ENCODE measurements around the gene RCN2.

Gene RCN2

DNA sequence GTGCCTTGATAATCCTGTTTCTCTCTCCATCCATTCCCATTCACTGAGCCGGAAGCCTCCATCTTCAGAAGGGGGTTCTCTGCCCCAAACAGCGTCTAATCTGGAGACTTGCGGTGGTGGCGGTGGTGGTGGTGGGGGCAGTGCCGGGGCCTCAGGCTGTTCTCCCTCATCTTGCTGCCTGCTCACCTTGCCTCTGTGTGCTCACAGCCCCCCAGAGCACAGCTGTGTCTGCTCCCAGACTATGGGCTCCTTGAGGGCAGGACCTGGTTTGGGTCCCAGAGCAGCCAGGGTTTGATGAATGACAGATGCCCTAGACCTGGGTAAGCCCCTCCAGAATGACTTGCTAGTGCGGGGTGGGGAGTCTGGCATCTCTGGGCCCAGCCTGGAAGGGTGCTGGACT is 62.9 kb downstream of the RCN2 start:
- no peak for DNase-seq (ENCODE audit: low spot score)

DNA sequence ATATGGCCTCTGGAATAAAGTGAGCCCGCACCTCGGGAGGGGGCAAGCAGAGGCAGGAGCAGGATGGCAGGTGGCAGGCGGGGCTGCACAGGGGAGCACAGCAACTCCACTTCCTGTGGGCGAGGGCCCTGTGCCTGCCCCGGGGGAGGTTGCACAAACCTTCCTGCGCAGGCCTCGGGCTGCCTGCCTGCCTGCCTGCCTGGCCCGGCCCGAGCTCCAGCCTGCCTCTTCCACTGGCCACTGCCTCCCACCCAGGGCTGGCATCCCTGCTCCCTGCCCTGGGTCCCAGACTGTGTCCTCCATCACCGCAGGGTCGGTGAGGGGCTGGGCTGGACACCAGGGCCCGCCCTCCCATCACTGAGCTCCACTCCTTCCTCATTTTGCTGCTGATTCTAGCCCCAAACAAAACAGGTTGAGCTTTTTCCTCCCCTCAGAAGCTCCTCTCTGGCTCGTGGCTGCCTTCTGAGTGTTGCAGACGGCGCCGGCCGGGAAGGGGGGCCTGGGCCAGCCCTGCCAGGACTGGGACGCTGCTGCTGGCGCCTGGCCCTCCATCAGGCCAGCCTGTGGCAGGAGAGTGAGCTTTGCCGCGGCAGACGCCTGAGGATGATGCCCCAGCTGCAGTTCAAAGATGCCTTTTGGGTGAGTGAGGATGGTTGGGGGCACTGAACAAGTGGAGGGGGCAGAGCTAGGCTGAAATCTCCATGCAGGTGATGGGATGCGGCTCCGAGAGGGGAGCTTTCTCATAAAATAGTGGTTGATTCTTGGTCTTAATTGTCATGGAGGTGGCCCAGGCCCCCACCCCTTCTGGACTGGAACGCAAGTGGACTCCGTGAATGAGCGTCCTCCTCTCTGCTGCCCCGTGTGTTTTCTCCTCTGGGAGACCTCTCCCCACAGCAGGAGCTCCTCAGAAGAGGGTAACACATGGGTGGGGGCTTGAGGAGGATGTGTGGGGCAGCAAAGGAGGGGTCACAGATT is 63.7 kb downstream of the RCN2 start, which contains the start of gene PSTPIP1:
Gene PSTPIP1 (plus strand): TSS at position 156 of the 975 bp plus-strand sequence. CDS start 448 bp downstream, at position 604.
- DNase-seq (ENCODE audit: low spot score): peak; percentile 83

DNA sequence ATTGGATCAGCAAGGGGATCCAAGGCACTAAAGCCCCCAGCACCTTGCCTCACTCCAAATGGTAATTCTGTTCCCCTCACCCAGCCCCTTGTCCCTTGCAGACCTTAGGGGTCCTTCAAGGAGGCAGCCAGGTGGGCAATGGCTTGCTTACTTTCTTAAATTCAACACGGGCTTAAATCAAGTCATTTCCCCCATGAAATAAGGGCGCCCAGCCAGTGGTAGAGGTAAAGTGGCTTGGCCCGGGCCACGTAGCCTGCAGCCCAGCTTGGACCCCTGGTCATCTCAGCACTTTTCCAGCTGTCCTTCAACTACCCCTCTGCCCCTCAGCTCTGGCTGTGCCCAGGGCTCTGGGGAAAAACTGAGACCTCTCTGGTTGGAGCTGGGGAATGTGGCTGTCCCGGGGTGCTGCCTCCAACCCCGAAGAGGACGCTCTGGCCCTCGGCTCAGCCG is 64.6 kb downstream of the RCN2 start:
- no peak for DNase-seq (ENCODE audit: low spot score)

DNA sequence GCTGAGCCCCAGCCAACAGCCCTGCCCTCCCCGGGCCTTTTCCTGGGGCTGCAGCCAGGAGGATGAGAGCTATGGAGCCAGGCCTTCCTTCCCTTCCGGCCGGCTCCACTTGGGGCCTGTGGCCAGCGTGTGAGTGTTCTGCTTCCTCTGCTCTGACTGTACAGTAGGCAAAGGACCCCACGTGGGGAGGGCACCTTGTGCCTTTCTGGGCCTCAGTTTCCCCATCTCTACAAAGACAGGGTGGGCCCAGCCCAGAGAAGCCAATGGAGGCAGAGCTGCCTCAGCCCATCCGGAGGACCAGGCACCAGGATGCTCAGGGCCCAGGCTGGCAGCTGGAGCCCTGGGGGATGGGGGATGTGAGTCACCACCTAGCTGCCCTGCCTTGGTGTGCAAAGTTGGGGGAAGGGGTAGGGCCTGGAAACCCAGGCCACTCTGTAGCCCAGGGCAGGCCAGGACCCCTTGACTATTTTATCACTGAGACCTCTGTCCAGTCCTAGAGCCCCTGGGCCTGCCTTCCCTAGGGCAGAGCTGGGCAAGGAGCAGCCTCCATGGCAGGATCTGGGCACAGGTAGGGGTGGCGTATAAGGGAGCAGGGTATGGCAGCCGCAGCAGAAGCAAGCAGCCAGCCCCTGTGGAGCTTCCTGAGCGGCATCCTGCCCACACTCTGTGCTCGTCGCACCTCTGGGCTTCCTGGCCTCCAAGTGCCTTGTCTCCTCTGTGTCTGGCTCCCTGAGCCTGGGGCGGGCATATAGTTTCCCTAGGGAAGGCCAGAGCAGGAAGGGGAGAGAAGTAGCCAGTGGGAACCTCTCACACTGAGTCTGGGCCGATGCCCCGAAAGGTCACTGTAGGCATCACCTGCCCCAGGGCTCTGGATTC is 65.2 kb downstream of the RCN2 start:
- no peak for DNase-seq (ENCODE audit: low spot score)

DNA sequence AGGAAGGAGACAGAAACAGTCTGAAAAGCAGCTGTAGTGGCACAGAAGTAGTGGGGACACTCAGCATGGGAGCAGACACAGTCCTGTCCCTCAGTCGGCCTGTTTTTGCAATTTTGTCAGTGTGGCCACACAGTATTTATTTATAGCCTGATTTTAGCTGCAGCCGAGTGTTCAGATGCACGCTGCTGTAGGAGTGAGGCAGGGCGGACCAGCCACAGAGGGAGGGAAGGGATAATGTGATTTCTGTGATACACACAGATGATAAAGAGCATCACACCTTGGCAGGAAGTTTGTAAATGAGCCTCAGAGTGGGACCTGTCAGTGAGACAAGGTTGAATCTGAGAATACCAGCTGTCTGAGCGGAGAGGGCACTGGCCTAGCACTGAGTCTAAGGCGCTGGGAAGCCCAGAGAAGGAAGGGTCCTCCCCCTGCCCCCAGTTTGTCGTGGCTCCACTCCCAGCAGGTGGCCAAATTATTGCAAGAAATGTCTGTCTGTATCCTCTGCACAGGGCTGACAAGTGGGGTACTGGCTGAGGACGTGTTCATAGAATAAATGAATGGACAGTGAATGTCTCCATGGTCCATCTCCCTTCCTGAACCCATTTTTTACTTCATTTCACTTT is 67.2 kb downstream of the RCN2 start:
- DNase-seq (ENCODE audit: low spot score): no peak

DNA sequence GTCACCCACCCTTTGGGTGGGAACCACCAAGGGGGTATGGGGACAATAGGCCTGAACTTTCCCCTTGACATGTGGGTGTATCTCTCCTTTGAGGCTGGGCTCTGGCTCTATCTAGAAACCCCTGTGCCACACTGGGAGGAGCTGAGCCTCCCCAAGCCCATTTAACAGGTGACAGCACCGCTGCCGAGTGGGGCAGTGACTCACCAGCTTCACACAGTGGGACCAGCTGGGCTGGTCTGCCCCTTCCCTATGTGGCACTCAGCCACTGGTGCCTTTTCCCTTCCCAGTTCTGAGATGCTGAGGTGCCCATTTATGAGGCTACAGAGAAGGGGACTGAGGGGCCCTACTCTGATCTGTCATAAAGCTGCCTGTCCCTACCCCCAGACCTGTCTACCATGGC is 68.4 kb downstream of the RCN2 start:
- DNase-seq (ENCODE audit: low spot score): no peak

DNA sequence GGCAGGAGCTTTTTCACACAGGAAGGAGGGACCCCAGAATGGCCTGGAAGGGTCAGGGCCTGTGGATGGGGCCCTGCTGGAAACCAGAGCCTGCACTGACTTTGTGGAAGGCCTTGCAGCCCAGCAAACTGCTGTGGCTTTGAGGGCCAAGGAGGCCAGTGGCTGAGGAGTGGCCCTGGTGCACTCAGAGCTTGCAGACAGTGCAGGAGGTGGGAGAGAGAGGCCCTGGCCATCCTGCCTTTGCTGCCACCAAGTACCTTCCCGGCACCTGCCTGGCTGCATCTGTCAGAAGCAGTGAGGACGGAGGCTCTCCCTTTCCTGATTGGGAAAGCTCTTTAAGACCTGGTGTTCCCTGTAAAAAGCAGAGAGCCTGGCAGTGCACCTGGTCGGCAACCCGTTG is 69.8 kb downstream of the RCN2 start:
- no peak for DNase-seq (ENCODE audit: low spot score)

DNA sequence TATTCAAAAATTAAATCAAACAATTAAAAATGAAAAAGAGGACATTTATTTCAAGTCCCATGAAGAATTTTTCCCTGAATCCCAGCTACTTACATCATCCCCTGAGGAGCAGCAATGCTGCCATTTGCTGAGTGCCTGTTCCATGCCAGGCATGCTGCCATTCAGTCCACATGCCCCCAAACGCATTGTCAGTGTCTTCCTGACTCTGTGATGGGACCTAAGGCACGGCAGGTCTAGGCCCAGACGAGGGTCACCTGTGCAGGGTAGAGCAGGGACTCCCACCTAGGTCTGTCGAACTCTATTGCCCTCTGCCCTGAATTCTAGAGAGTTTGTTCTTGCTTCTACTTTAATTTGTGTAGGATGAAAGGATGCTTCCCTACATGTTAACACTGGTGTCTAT is 70.4 kb downstream of the RCN2 start:
- no peak for DNase-seq (ENCODE audit: low spot score)

DNA sequence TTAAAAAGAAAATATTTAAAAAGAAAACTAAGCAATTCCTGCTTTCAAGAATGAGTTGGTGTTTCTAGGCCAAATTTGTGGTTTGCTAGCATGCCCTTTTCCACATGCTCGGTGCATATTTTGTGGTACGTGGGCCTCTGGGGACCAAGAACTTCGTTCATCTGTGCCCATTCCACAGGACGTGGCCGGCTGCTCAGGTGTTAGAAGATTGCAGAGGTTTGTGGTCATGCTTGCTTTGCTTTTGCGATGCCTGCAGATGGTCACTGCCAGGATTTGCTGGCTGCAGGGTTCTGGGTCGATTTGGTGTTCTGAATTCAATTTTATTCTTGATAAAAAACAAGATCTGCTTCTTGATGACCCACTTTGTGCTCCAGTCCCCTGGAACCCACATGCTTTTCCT is 70.9 kb downstream of the RCN2 start:
- DNase-seq (ENCODE audit: low spot score): no peak

DNA sequence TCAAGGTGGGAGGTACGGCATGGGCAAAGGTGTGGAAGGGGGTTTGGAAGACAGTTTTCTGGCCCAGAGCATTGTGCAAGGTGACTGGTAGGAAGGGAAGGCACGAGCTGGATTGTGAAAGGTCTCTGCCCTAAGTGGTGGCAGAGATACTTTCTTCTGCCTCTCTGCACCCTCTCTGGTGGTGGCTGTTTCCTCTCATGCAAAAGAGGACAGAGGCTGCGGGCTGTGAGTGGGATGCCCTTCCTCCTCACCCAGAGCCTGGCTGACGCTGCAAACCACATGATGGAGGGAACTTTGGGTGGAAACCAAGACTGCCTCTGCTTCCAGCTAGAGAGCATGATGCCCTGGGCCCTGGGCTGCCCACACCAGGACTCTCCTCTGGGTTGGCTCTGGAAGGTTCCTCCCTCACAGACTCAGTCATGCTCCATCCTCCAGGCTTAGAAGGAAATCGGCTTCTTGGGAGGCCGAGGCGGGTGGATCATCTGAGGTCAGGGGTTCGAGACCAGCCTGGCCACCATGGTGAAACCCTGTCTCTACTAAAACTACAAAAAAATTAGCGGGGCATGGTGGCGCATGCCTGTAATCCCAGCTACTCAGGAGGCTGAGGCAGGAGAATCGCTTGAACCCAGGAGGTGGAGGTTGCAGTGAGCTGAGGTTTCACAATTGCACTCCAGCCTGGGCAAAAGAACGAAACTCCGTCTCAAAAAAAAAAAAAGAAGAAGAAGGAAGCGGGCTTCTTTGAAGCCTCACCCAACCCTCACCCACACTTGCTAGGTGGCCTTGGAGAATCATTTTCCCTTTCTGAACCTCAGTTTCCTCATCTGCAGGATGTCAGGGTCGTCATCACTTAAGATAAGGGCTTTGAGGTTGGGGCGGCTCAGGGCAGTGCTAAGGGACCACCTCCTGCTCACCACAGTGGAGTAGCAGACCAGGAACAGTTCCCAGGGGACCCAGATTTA is 71.7 kb downstream of the RCN2 start:
- peak; percentile 81 for DNase-seq (ENCODE audit: low spot score)
